H1 (cell line): Measurements from ENCODE around the gene ERO1B. TPM values are rescaled to one million over a fixed set of nuclear protein-coding genes. Genes with fewer than 3 reads are reported as not detected.

Source experiments
- polyA plus RNA-seq, 7 experiments: library from polyadenylated mRNA; depleted of rRNA in 3 of 7; stranded (reverse) in 5 of 7; unstranded in 2 of 7; fragments of >200 nt in 5 of 7; fragments of 200-250 nt in 2 of 7; gene quantifications; 1 replicate in 5 of 7; 2 replicates in 1 of 7; 4 replicates in 1 of 7; pipeline versions ENCODE4 v1.2.1 to v1.2.3, GENCODE V29; 2011 to 2013; ENCODE audit warnings: missing spikeins in 2 of 7, mixed read lengths in 2 of 7
- small RNA-seq: library from polyadenylated mRNA; stranded (forward); fragments of <200 nt; extraction: miRNeasy Mini kit (QIAGEN cat#:217004); gene quantifications from one replicate; pipeline ENCODE3, GENCODE V24; 2013; ENCODE audit not compliant: insufficient read depth
- total RNA-seq: library from RNA; stranded (reverse); fragmentation: NEBNext Ultra II Directional; extraction: Animal tissue kit (Norgen Biotek cat#: 25700); gene quantifications from 2 replicates; pipeline ENCODE4 v1.2.1, GENCODE V29; 2021

ERO1B gene
- total and polyA plus RNA-seq, 2 of the 8 experiments (the other 6 are each of a cell fraction or from before 2014, with no cell fraction given) = 0.74 to 5.6 TPM

Small RNAs within 50 kb of the gene (small RNA-seq; reads per million reads assigned to genes)
- gene RNU2-70P = 0.69 reads per million

Other genes starting within 250 kb of the ERO1B start
- gene NID1, start 216.9 kb downstream of the ERO1B start, total RNA-seq = 24.9 and 25.4 TPM in 2 replicates
- 20.9 and 32.3 TPM in 2 replicates for gene NID1, start 216.9 kb downstream of the ERO1B start, polyA plus RNA-seq (2011; rRNA removed)
- gene GPR137B, start 139.4 kb downstream of the ERO1B start, total RNA-seq = 7.4 and 7.7 TPM in 2 replicates
- gene GPR137B, start 139.4 kb downstream of the ERO1B start, polyA plus RNA-seq (2011; rRNA removed) = 6.4 and 6.9 TPM in 2 replicates
- 6.1 and 7.0 TPM in 2 replicates for gene EDARADD, start 112.3 kb upstream of the ERO1B start, total RNA-seq
- 3.4 and 3.6 TPM in 2 replicates for gene EDARADD, start 112.3 kb upstream of the ERO1B start, polyA plus RNA-seq (2011; rRNA removed)
- gene LGALS8, start 242.0 kb upstream of the ERO1B start, total RNA-seq = 11.6 and 15.3 TPM in 2 replicates
- 5.5 and 7.2 TPM in 2 replicates for gene LGALS8, start 242.0 kb upstream of the ERO1B start, polyA plus RNA-seq (2011; rRNA removed)